Stimulated activated CD8-positive, alpha-beta memory T cell treated with anti-CD3 and anti-CD28 coated beads, Interleukin-7, amount 100 ng/mL, for 48 hours (primary cell): ENCODE data around the gene USH2A.

Experiments used
- DNase-seq, 2 donors: peaks; one replicate each; pipeline ENCODE4 v3.0.0-alpha.2; 2020; ENCODE audit warnings: low read depth in 1 of 2; ENCODE audit errors: extremely low read depth in 1 of 2

USH2A gene

DNA sequence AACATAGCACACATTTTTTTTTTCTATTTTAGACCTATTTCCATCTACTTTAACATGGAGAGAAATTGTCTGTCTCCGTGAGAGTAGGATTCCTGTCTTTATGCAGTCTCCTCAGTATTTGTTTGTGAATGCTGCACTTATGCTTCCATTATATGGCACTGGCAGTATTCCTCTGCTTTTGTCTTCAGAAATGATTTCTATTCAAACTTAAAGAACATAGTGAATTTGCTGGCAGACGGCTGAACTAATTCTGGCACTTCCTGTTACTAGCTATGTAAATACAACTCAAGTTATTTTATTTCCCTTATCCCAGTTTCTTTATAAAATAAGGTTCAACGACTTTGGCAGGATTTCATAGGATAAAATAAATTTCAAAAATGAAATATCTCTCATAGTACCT lies 810.9 kb downstream of the USH2A start:
- no peak for DNase-seq

DNA sequence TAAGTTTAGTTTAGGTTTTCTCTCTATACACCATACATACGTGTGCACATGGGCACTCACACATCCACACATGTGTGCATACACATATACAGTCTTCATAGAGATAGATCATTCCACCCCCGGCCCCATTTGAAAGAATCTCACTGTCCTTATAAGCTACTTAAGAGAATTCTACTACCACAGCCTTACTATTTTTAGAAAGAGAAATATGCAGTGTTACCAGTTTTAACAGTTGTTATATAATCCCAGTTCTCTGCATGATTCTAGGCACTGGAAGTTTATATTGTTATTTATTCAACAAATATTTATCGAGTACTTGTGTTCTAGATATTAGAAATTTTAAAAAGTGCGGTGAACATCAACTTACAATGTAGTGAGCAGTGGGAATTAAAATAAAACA lies 814.6 kb downstream of the USH2A start:
- no peak for DNase-seq

DNA sequence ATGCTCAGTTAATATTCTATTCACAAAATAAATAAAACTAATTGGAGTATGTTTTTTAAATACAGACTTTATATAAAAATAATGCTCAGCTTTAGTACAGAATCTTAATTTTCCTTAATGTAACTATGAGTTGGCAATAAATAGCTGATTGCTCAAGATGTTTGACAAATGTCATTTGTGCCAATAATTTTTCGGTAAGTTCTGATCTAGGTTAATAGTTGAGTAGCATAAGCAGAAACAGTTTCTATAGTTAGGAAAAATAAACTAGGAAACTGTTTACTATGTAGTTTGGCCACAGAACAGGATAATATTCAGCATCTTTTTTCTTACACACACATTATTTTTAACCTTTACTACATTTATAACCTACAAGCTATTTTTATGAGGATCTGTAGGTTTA lies 815.8 kb downstream of the USH2A start:
- no peak for DNase-seq

DNA sequence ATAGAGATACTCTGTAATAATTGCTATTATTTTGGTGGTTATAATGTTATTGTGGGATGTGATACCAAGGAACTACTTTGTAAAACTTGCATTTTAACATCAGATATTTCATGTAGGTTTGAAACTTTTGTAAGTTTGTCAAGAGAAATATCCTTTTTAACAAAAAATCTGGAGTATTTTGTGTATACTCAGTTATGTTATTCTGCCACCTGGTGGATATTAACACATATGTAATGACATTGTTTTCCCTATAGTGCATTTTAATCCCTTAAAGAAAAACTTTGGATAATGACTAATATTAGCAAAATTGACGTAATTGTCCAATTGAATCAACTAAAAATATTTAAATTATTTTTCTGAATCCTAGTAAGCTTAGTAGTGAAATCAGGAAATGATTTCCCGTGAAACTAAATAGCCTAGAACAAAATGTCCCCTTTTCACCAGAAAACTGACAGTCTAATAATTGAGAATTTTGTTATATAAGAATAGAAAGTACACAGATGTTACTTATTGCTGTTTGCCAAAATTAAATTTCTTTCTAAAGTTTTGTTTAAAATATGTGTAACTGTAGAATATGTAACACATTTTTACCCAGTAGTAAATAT lies 816.6 kb downstream of the USH2A start:
- DNase-seq: no peak

DNA sequence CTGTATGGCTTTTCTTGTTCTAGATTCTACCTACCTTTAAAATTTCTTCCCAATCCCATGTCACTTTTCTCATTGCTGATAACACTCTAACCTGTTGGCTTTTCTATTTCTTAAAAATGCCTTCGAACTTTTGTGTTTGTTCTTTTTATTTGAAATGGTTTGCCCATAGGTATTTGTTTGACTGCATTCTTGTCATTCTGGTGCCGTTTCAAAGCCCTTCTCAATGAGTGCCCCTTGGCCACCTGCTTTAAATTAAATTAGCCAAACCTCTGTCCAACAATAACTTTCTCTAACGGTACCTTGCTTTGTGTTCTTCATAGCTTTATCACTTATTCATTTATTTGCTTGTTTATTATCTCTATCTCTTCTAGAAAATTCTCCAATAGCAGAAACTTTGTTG lies 817.2 kb downstream of the USH2A start:
- DNase-seq: no peak

GRCh38 chr1:215605011-215605621 lies 818.1 kb downstream of the USH2A start:
- no peak for DNase-seq

DNA sequence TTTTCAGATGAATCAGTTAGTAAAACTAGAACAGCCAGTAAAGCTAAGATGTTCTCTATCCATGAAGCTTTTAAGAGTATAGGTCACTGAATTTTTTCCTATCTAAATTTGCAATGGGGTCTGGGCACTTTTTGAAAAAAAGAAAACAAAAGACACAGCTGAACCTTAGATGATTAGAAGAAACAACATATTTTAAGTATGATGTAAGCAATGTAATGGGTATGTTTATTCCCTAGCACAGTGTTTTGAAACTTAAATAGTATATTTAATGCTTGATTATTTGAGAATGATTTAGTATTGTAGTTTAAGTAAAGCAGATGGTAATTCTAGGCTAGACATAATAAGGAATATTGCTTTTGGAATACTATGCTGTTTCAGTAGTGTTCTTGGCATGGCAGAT lies 819.9 kb downstream of the USH2A start:
- DNase-seq: no peak

DNA sequence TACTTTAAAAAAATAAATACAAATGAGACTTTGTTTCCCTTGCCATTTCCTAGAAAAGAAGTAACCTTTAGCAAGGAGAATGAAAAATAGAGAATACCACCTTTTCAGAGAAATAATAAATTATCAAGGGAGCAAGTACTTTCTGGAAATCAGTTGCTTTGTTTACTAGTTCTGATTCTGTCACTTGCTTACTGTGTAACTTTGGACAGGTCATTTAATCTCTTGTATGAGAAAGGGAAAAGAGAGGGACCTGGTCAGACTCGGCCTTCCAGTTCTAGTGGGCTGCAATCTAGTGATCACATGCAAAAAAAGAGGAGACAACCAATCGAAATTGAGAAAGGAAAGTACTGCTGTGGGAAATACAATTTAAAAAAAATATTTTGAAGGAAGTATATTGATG lies 822.0 kb downstream of the USH2A start:
- no peak for DNase-seq

GRCh38 chr1:215600867-215601266 lies 822.4 kb downstream of the USH2A start:
- no peak for DNase-seq

DNA sequence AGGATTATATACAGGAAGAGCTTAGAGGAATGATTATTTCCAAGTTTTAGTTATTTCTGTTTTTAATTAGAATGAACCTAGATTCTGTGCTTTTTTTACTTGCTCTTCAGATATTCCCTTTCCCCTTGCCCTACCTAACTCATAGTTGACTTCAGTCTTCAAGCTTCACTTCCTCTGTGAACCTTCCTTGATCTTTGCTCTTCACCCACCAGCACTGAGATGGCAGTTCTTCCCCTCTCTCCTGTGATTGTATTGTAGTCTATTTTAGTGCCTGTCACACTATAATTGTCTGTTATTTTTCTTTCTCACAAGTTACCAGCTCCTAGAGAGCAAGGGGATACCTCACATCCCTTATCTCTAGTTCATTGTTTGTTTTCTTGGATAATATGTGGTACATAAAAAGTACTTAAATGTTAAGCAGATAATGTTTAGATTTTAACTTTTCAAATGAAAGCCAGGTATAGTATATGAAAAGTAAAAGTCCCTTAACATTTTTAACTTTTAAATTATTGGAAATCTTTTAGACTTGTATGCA lies 822.9 kb downstream of the USH2A start:
- DNase-seq: no peak

DNA sequence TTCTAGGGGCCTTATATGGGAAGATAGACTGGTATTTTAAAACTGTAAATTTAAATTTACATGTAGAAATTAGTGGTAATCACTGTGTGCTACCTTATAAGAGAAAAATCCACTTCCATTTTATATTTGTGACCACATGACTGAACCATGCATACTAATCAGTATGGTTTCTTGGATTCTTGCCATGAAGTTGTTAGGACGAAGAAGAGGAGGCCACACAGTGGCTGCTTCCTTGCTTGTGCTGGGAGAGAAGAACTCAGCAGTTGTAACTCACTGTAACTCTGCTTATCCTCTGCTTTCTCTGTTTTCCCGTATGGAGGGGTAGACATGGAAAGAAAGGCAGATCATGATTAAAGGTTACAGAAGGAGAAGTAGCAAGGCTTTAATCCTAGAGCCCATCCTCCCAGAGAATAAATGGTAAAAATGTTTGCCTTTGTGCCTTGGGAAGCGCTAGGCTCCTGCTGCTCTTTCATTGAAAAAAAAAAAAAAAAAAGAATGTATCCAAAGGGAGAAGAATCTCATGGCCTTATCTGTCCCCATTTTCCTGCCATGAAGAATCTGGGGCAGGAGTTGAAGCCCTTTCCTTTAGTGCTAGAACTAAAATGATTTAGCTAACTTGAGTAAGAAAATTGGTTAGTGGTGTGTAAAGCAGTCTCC lies 823.7 kb downstream of the USH2A start:
- no peak for DNase-seq

GRCh38 chr1:215597961-215598360 lies 825.3 kb downstream of the USH2A start:
- DNase-seq: no peak

- no peak for DNase-seq
These were observed 828.0 kb downstream of the USH2A start for GRCh38 chr1:215595231-215595630.

DNA sequence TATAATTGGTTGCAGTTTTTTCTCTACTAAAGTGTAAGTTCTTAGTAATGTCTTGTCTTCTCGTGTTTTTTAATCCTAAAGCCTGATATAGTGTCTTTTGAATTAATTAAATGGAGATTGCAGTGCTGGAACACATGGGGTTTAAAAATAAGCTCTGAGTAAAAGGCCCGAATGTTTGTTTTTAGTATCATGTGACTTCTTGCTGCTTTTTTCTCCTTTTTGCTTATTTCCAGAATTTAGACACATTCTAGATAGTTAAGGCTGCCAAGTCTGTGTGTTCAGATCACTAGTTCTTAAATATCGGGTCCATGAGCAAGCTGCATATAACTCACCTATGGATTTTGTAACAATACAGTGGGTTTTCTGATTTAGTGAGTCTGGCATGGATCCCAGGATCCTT lies 828.6 kb downstream of the USH2A start:
- no peak for DNase-seq

- no peak for DNase-seq
These were observed 832.3 kb downstream of the USH2A start for GRCh38 chr1:215590779-215591491.

- no peak for DNase-seq
These were observed 833.4 kb downstream of the USH2A start for GRCh38 chr1:215589650-215590435.

DNA sequence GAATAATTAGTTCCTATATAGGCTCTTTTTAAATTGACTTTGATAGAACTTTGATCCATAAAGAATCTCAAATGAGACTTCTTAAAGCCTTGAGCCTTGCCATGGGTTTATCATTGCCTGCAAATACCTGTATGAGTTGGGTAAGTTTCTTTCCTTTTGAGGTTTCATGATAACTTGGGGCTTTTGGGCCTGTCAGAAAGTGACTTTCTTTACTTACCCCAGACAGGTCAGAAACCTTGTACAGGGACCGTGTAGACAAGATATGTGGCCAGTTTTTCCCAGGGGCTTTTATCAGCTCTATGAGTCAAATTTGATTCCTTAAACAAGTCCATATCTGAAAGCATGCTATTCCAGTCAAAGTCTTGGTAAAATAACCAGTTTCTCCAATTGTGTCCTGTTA lies 838.9 kb downstream of the USH2A start:
- DNase-seq: no peak

DNA sequence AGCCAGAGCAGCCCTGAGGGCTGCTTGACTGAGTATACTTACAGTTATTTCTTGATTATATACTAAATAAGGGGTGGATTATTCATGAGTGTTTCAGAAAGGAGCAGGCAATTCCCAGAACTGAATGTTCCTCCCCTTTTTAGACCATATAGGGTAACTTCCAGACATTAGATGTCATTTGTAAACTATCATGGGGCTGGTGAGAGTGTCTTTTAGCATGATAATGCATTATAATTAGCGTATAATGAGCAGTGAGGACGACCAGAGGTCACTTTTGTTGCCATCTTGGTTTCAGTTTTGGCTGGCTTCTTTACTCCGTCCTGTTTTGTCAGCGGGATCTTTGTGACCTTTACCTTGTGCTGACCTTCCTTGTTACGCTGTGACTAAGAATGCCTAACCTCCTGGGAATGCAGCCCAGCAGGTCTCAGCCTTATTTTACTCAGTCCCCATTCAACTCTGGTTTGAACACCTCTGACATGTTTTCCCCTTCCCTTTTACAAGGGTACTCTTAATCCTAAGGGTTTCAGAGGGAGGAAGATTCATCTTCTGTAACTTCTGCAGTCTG lies 840.0 kb downstream of the USH2A start:
- DNase-seq: no peak

GRCh38 chr1:215581896-215582295 lies 841.4 kb downstream of the USH2A start:
- no peak for DNase-seq
